Measurements from ENCODE around the gene BPHL. TPM values are rescaled to one million over a fixed set of nuclear protein-coding genes. Genes with fewer than 3 reads are reported as not detected.
"Not testable (repeated sequence)": the region's sequence is repeated elsewhere in the genome, so short reads cannot be mapped to it uniquely, and the experiment has no call there.

BPHL gene
- total RNA-seq, 1 donor: 14.8 TPM

DNA sequence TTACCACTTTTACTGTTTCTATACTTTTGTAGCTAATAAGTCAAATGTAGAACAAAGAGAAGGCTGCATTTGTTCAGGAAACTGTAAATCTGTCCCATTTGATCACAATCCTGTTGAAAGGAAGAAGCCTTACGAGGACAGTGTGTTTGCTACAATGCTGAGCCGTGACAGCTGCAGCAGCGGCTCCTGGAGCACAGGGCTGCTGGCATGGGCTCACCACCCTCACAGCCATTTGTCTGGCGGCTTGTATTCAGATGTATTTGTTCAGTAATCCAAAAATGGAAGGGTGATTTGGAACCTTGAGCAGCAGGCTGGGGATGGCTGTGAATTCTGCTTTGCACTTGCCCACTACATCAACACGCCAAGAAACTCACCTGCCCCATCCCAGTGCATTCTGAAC is 33.2 kb downstream of the BPHL start:
- no peak for DNase-seq (ENCODE audit: low read depth)
- no peak overlapping the region for H3K4me3 ChIP-seq (ENCODE audit: low read depth, low read length)
- TF ChIP-seq CTCF (IDR thresholded peaks at IDR 0.05; ENCODE audit: insufficient read depth, low read length): no peak

GRCh38 chr6:3152689-3153088 is 34.2 kb downstream of the BPHL start:
- no peak overlapping the region for H3K4me3 ChIP-seq (ENCODE audit: low read depth, low read length)
- no peak for TF ChIP-seq CTCF (IDR thresholded peaks at IDR 0.05; ENCODE audit: insufficient read depth, low read length)
- no peak for DNase-seq (ENCODE audit: low read depth)

- H3K4me3 ChIP-seq (ENCODE audit: low read depth, low read length): peak overlapping the region; percentile 31
- not testable (repeated sequence) for DNase-seq (ENCODE audit: low read depth)
Observed at GRCh38 chr6:3155416-3155815, 36.9 kb downstream of the BPHL start.

- not testable (repeated sequence) for DNase-seq (ENCODE audit: low read depth)
- peak overlapping the region; percentile 87 for H3K4me3 ChIP-seq (ENCODE audit: low read depth, low read length)
Observed at GRCh38 chr6:3156184-3157130, 37.9 kb downstream of the BPHL start.

DNA sequence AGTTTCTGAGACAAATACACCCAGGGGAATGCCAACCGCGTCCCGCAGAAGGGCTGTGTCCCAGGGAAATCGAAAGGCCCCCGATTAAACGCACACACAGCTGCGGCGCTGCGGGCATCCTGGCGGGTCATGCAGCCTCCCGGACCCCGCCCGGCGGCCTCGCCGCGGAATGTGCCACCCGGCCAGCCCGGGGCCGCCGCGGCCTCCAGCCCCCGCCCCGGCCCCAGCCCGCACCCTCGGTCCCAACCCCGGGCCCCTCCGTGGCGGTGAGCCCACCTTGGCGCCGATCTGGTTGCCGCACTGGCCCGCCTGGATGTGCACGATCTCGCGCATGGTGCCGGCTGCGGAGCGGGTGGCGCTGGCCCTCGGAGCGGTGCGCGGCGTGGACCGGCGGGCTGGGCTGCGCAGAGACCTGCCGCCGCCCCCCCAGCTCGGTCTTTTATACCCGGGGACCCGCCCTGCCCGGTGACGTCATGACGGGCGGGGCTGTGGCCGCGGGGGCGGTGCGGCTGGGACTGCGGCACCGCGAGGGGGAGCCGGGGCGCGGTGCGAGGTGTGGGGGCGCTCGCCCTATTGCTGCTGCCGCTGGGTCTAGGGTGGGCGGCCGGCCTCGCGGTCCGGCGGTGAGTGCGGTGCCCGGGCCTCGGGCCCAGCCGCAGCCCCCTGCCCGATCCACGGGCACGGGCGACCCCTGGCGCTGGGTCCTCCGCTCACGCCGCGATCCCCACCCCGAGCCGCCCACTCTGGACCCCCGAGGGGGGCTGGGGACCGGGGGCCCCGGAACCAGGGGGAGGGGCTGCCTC is 38.8 kb downstream of the BPHL start, which contains the start of gene TUBB2A:
TUBB2A (minus strand) TSS at position 414 of the 803 bp plus-strand sequence; CDS start at position 333, 81 bp downstream.
- peak within 1 kb of the TSS; percentile 87 for H3K4me3 ChIP-seq (ENCODE audit: low read depth, low read length)
- TF ChIP-seq CTCF (IDR thresholded peaks at IDR 0.05; ENCODE audit: insufficient read depth, low read length): peak; percentile 36
- peak; percentile 76 for DNase-seq (ENCODE audit: low read depth)

DNA sequence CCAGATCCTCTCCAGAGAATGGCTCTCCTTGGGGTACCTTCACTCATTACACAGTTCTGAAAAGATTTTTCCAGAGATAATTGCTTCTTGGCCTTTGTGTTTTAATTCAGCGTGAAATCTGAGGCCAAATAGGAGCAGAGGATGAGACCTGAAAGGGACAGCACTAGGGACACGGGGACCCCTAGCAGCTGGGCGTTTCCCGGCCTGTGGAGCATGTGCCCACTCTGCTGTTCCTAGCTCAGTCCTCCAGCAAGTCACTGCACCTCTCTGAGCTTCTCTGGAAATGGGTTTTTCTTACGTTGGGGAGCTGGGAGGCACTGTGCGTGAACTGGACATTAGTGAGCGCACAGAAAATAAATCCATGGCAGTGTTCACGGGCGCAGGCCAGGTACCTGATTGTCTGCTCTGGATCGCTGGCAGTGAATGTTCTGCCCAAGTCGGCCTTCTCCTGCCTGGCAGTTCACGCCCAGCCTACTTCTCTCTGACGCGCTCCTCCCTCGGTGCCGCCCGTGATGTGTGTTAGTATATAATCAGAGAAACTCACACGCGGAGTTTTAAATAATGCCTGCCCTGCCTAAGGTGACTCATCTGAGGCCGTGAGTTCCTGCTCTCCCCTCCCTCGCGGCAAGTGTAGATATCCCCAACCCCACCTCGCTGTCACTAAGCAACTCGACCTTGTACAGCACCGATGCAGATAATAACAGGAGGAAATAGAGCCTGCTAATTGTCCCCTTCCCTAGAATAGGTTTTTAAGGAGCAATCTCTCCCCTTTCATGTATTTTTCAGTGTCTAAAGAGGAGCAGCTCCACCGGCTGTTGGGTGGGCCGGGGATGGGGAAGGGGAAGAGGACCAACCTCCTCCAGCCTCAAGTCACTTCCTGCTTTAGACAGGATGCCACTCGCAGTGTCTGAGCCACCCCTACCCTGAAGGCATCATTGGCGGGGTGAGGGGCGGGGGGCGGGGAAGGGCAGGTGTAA is 41.6 kb downstream of the BPHL start:
- no peak for TF ChIP-seq CTCF (IDR thresholded peaks at IDR 0.05; ENCODE audit: insufficient read depth, low read length)
- no peak for DNase-seq (ENCODE audit: low read depth)
- H3K4me3 ChIP-seq (ENCODE audit: low read depth, low read length): no peak overlapping the region

GRCh38 chr6:3162067-3162497 is 43.6 kb downstream of the BPHL start:
- no peak for TF ChIP-seq CTCF (IDR thresholded peaks at IDR 0.05; ENCODE audit: insufficient read depth, low read length)
- DNase-seq (ENCODE audit: low read depth): no peak
- no peak overlapping the region for H3K4me3 ChIP-seq (ENCODE audit: low read depth, low read length)
